Skeletal muscle satellite cell (primary cell): ENCODE measurements around the gene CAMTA1.

Experiments
- H3K27me3 ChIP-seq: 2 replicates; pipeline ENCODE4 v1.7.0; 2013; ENCODE audit warnings: low read length; ENCODE audit not compliant: control insufficient read depth, insufficient read depth
- H3K36me3 ChIP-seq: 2 replicates; pipeline ENCODE4 v1.7.0; 2013; ENCODE audit warnings: mild to moderate bottlenecking, control low read depth, low read length; ENCODE audit not compliant: insufficient read depth
- H3K4me1 ChIP-seq: 2 replicates; pipeline ENCODE4 v1.7.0; 2013; ENCODE audit warnings: low read length; ENCODE audit not compliant: control insufficient read depth, insufficient read depth
- H3K4me2 ChIP-seq: 2 replicates; pipeline ENCODE4 v1.7.0; 2013; ENCODE audit warnings: mild to moderate bottlenecking, low read length
- H3K4me3 ChIP-seq: 2 replicates; pipeline ENCODE4 v1.7.0; 2013; ENCODE audit warnings: low read length
- H3K9ac ChIP-seq: 2 replicates; pipeline ENCODE4 v1.7.0; 2013; ENCODE audit warnings: mild to moderate bottlenecking, low read depth, low read length, moderate library complexity
- H3K9me3 ChIP-seq: replicated peaks from 2 replicates; pipeline ENCODE4 v1.7.0; 2013; ENCODE audit warnings: mild to moderate bottlenecking, control low read depth, low read length

The CAMTA1 gene

GRCh38 chr1:7610106-7610731 is 825.0 kb downstream of the CAMTA1 start:
- Histone ChIP-seq H3K4me1 (peaks cover 12% of the 10 kb centered on the region), H3K4me3 (no peak overlapping the region), H3K9ac (no peak overlapping the region), H3K4me2 (no peak overlapping the region), H3K9me3 (no peaks in the 10 kb centered on the region), H3K27me3 (no peaks in the 10 kb centered on the region), H3K36me3 (no peaks in the 10 kb centered on the region)

GRCh38 chr1:7610936-7611335 is 825.7 kb downstream of the CAMTA1 start:
- Histone ChIP-seq H3K36me3 (no peaks in the 10 kb centered on the region), H3K27me3 (no peaks in the 10 kb centered on the region), H3K9ac (no peak overlapping the region), H3K4me3 (no peak overlapping the region), H3K4me1 (peaks cover 12% of the 10 kb centered on the region), H3K9me3 (no peaks in the 10 kb centered on the region), H3K4me2 (no peak overlapping the region)

GRCh38 chr1:7611421-7612010 is 826.3 kb downstream of the CAMTA1 start:
- peaks cover under 1% of the 10 kb centered on the region for H3K27me3 ChIP-seq

GRCh38 chr1:7613106-7613850 is 828.0 kb downstream of the CAMTA1 start:
- peaks cover 5% of the 10 kb centered on the region for H3K27me3 ChIP-seq
- H3K4me3 ChIP-seq: no peak overlapping the region
- H3K9ac ChIP-seq: no peak overlapping the region
- no peaks in the 10 kb centered on the region for H3K9me3 ChIP-seq
- no peaks in the 10 kb centered on the region for H3K36me3 ChIP-seq
- no peak overlapping the region for H3K4me2 ChIP-seq
- H3K4me1 ChIP-seq: peaks cover 12% of the 10 kb centered on the region

More at GRCh38 chr1:7611421-7612010, 826.3 kb downstream of the CAMTA1 start:
- H3K4me3 ChIP-seq: no peak overlapping the region
- H3K9me3 ChIP-seq: no peaks in the 10 kb centered on the region
- no peaks in the 10 kb centered on the region for H3K36me3 ChIP-seq
- no peak overlapping the region for H3K9ac ChIP-seq
- H3K4me2 ChIP-seq: no peak overlapping the region
- H3K4me1 ChIP-seq: peaks cover 12% of the 10 kb centered on the region

- Histone ChIP-seq H3K4me2 (no peak overlapping the region), H3K9me3 (no peaks in the 10 kb centered on the region), H3K27me3 (peaks cover 5% of the 10 kb centered on the region), H3K4me3 (no peak overlapping the region), H3K4me1 (peaks cover 8% of the 10 kb centered on the region), H3K9ac (no peak overlapping the region), H3K36me3 (no peaks in the 10 kb centered on the region)
These were observed 828.6 kb downstream of the CAMTA1 start for GRCh38 chr1:7613851-7614205.

- Histone ChIP-seq H3K9ac (no peak overlapping the region), H3K27me3 (peaks cover 5% of the 10 kb centered on the region), H3K4me3 (no peak overlapping the region), H3K36me3 (no peaks in the 10 kb centered on the region), H3K9me3 (no peaks in the 10 kb centered on the region), H3K4me1 (no peaks in the 10 kb centered on the region), H3K4me2 (no peak overlapping the region)
These were observed 829.4 kb downstream of the CAMTA1 start for GRCh38 chr1:7614576-7615074.

- no peaks in the 10 kb centered on the region for H3K4me1 ChIP-seq
- no peaks in the 10 kb centered on the region for H3K9me3 ChIP-seq
- H3K9ac ChIP-seq: no peak overlapping the region
- no peak overlapping the region for H3K4me2 ChIP-seq
- no peak overlapping the region for H3K4me3 ChIP-seq
- peaks cover 5% of the 10 kb centered on the region for H3K27me3 ChIP-seq
- H3K36me3 ChIP-seq: no peaks in the 10 kb centered on the region
These were observed 829.9 kb downstream of the CAMTA1 start for GRCh38 chr1:7615138-7615537.

GRCh38 chr1:7616076-7616832 is 831.0 kb downstream of the CAMTA1 start:
- Histone ChIP-seq H3K27me3 (peaks cover 5% of the 10 kb centered on the region), H3K4me1 (no peaks in the 10 kb centered on the region)

GRCh38 chr1:7616953-7617352 is 831.7 kb downstream of the CAMTA1 start:
- Histone ChIP-seq H3K4me2 (no peak overlapping the region), H3K4me3 (no peak overlapping the region), H3K36me3 (no peaks in the 10 kb centered on the region)

More at GRCh38 chr1:7616076-7616832, 831.0 kb downstream of the CAMTA1 start:
- H3K9me3 ChIP-seq: no peaks in the 10 kb centered on the region
- no peak overlapping the region for H3K9ac ChIP-seq
- no peak overlapping the region for H3K4me3 ChIP-seq
- H3K4me2 ChIP-seq: no peak overlapping the region
- H3K36me3 ChIP-seq: no peaks in the 10 kb centered on the region

GRCh38 chr1:7617826-7618225 is 832.6 kb downstream of the CAMTA1 start:
- no peak overlapping the region for H3K9ac ChIP-seq
- H3K4me2 ChIP-seq: no peak overlapping the region
- no peaks in the 10 kb centered on the region for H3K36me3 ChIP-seq
- no peaks in the 10 kb centered on the region for H3K9me3 ChIP-seq
- H3K4me3 ChIP-seq: no peak overlapping the region
- H3K4me1 ChIP-seq: no peaks in the 10 kb centered on the region
- peaks cover 12% of the 10 kb centered on the region for H3K27me3 ChIP-seq

More at GRCh38 chr1:7616953-7617352, 831.7 kb downstream of the CAMTA1 start:
- no peak overlapping the region for H3K9ac ChIP-seq
- H3K9me3 ChIP-seq: no peaks in the 10 kb centered on the region
- H3K4me1 ChIP-seq: no peaks in the 10 kb centered on the region
- peaks cover 7% of the 10 kb centered on the region for H3K27me3 ChIP-seq

GRCh38 chr1:7620196-7620595 is 834.9 kb downstream of the CAMTA1 start:
- peaks cover 24% of the 10 kb centered on the region for H3K27me3 ChIP-seq
- H3K4me3 ChIP-seq: no peak overlapping the region
- H3K4me1 ChIP-seq: no peaks in the 10 kb centered on the region
- H3K9ac ChIP-seq: no peak overlapping the region
- no peaks in the 10 kb centered on the region for H3K36me3 ChIP-seq
- no peaks in the 10 kb centered on the region for H3K9me3 ChIP-seq
- no peak overlapping the region for H3K4me2 ChIP-seq
